ENCODE data around the gene COL9A1.

The COL9A1 gene

GRCh38 chr6:70234561-70235236, 68.2 kb downstream of the COL9A1 start:
- no peak for DNase-seq (ENCODE audit: low read depth in 2 of 2, low spot score in 1 of 2)

- DNase-seq (ENCODE audit: low read depth in 2 of 2, low spot score in 1 of 2), result no peak
These were observed 71.6 kb downstream of the COL9A1 start for GRCh38 chr6:70231311-70231710.

GRCh38 chr6:70225055-70225454, 77.8 kb downstream of the COL9A1 start:
- no peak for DNase-seq (ENCODE audit: low read depth in 2 of 2, low spot score in 1 of 2)

- DNase-seq (ENCODE audit: low read depth in 2 of 2, low spot score in 1 of 2), result no peak
These were observed 80.5 kb downstream of the COL9A1 start for GRCh38 chr6:70222439-70222749.

- no peak for DNase-seq (ENCODE audit: low read depth in 2 of 2, low spot score in 1 of 2)
These were observed 81.0 kb downstream of the COL9A1 start for GRCh38 chr6:70221715-70222438.

GRCh38 chr6:70221025-70221714, 81.7 kb downstream of the COL9A1 start:
- DNase-seq (ENCODE audit: low read depth in 2 of 2, low spot score in 1 of 2), result no peak

- DNase-seq (ENCODE audit: low read depth in 2 of 2, low spot score in 1 of 2), result no peak
These were observed 82.8 kb downstream of the COL9A1 start for GRCh38 chr6:70219943-70220613.

GRCh38 chr6:70216767-70217166, 86.1 kb downstream of the COL9A1 start:
- no peak for DNase-seq (ENCODE audit: low read depth in 2 of 2, low spot score in 1 of 2)

GRCh38 chr6:70215460-70216108, 87.3 kb downstream of the COL9A1 start:
- no peak for DNase-seq (ENCODE audit: low read depth in 2 of 2, low spot score in 1 of 2)

- DNase-seq (ENCODE audit: low read depth in 2 of 2, low spot score in 1 of 2), result no peak
These were observed 92.4 kb downstream of the COL9A1 start for GRCh38 chr6:70210462-70210861.

- no peak for DNase-seq (ENCODE audit: low read depth in 2 of 2, low spot score in 1 of 2)
These were observed 94.6 kb downstream of the COL9A1 start for GRCh38 chr6:70208235-70208790.

- DNase-seq (ENCODE audit: low read depth in 2 of 2, low spot score in 1 of 2), result no peak
These were observed 104.1 kb downstream of the COL9A1 start for GRCh38 chr6:70198785-70199184.

GRCh38 chr6:70196531-70196930, 106.4 kb downstream of the COL9A1 start:
- no peak for DNase-seq (ENCODE audit: low read depth in 2 of 2, low spot score in 1 of 2)

GRCh38 chr6:70194421-70194820, 108.5 kb downstream of the COL9A1 start:
- DNase-seq (ENCODE audit: low read depth in 2 of 2, low spot score in 1 of 2), result no peak

GRCh38 chr6:70188202-70188601, 114.7 kb downstream of the COL9A1 start:
- DNase-seq (ENCODE audit: low read depth in 2 of 2, low spot score in 1 of 2), result no peak

- no peak for DNase-seq (ENCODE audit: low read depth in 2 of 2, low spot score in 1 of 2)
These were observed 116.4 kb downstream of the COL9A1 start for GRCh38 chr6:70186461-70186860.

GRCh38 chr6:70184723-70185122, 118.2 kb downstream of the COL9A1 start:
- DNase-seq (ENCODE audit: low read depth in 2 of 2, low spot score in 1 of 2), result no peak

- no peak for DNase-seq (ENCODE audit: low read depth in 2 of 2, low spot score in 1 of 2)
These were observed 119.3 kb downstream of the COL9A1 start for GRCh38 chr6:70183538-70183937.

GRCh38 chr6:70180901-70181599, 121.8 kb downstream of the COL9A1 start:
- no peak for DNase-seq (ENCODE audit: low read depth in 2 of 2, low spot score in 1 of 2)

GRCh38 chr6:70180183-70180900, 122.5 kb downstream of the COL9A1 start:
- no peak for DNase-seq (ENCODE audit: low read depth in 2 of 2, low spot score in 1 of 2)
